B cell (primary cell): ENCODE measurements around the gene TMEM239. TPM values are rescaled to one million over a fixed set of nuclear protein-coding genes. Genes with fewer than 3 reads are reported as not detected.

Experiments used
- ATAC-seq: fragments of 200-7000 bp; cut with Tn5 transposase; one replicate; pipeline ENCODE4 v1.10.0; 2021; ENCODE audit warnings: low read depth, mild to moderate bottlenecking, moderate number of reproducible peaks, moderate library complexity
- CTCF ChIA-PET: fragments of 350-600 bp; sonication (Branson Sonifier 250); formaldehyde crosslinking; loops from one replicate; lab custom pipeline; 2021; ENCODE audit warnings: antibody characterized with exemption, inconsistent platforms; lab: Charles Lee
- POLR2A ChIA-PET: fragments of 350-600 bp; sonication (Branson Sonifier 250); formaldehyde crosslinking; loops from one replicate; lab custom pipeline; 2021; ENCODE audit warnings: antibody characterized with exemption; lab: Charles Lee
- DNase-seq: peaks from one replicate; pipeline ENCODE4 v3.0.0; 2013
- H2AFZ ChIP-seq: 2 replicates; pipeline ENCODE4 v1.6.1; 2012; ENCODE audit warnings: mild to moderate bottlenecking, low read depth, low read length; ENCODE audit not compliant: insufficient read depth, poor library complexity, severe bottlenecking
- H3K27ac ChIP-seq, 2 donors: 1 replicate in 1 of 2; 2 replicates in 1 of 2; pipeline ENCODE4 v1.5.1; 2012 to 2013; ENCODE audit warnings: low read length in 2 of 2, mild to moderate bottlenecking in 2 of 2, moderate library complexity in 1 of 2
- H3K27me3 ChIP-seq, 4 experiments: fragments of 200-600 bp in 1 of 4; sonication (generic) in 1 of 4; replicated peaks in 1 of 4; 1 replicate in 2 of 4; 2 replicates in 2 of 4; pipeline versions ENCODE4 v1.6.1 to v1.7.0; 2013 to 2016; ENCODE audit warnings: low read length in 3 of 4, mild to moderate bottlenecking in 2 of 4, mixed read lengths in 1 of 4, moderate library complexity in 1 of 4; ENCODE audit not compliant: insufficient read depth in 4 of 4, control insufficient read depth in 3 of 4; ENCODE audit errors: control extremely low read depth in 1 of 4
- H3K36me3 ChIP-seq, 2 experiments: replicated peaks in 1 of 2; 1 replicate in 1 of 2; 2 replicates in 1 of 2; pipeline versions ENCODE4 v1.6.1 to v1.7.1; 2013; ENCODE audit warnings: low read length in 1 of 2; ENCODE audit not compliant: insufficient read depth in 2 of 2, control insufficient read depth in 1 of 2; ENCODE audit errors: control extremely low read depth in 1 of 2, extremely low read depth in 1 of 2
- H3K4me1 ChIP-seq, 2 donors: fragments of 200-600 bp in 1 of 2; sonication (generic) in 1 of 2; 1 replicate in 1 of 2; 2 replicates in 1 of 2; pipeline versions ENCODE4 v1.5.1 to v1.6.1; 2013 to 2017; ENCODE audit warnings: low read length in 2 of 2; ENCODE audit not compliant: control insufficient read depth in 2 of 2, insufficient read depth in 2 of 2
- H3K4me2 ChIP-seq: replicated peaks from 2 replicates; pipeline ENCODE3; 2012; ENCODE audit warnings: mild to moderate bottlenecking, low read depth, low read length; ENCODE audit not compliant: poor library complexity, severe bottlenecking
- H3K4me3 ChIP-seq, 5 experiments: fragments of 200-600 bp in 1 of 5; sonication (generic) in 1 of 5; 1 replicate in 3 of 5; 2 replicates in 2 of 5; pipeline versions ENCODE4 v1.5.1 to v1.7.0; 2011 to 2016; ENCODE audit warnings: low read length in 4 of 5, mild to moderate bottlenecking in 4 of 5, low read depth in 2 of 5, control low read depth in 1 of 5, moderate library complexity in 1 of 5; ENCODE audit not compliant: insufficient read depth in 1 of 5; ENCODE audit errors: control extremely low read depth in 1 of 5, extremely low read depth in 1 of 5
- H3K79me2 ChIP-seq: fragments of 200-600 bp; sonication (generic); one replicate; pipeline ENCODE4 v1.6.0; 2016; ENCODE audit warnings: low read length; ENCODE audit not compliant: control insufficient read depth, insufficient read depth
- H3K9ac ChIP-seq: fragments of 200-600 bp; sonication (generic); 2 replicates; pipeline ENCODE4 v1.6.1; 2017; ENCODE audit warnings: mild to moderate bottlenecking, low read length, moderate library complexity
- H3K9me3 ChIP-seq, 3 donors: one replicate each; pipeline versions ENCODE4 v1.6.1 to v1.7.1; 2013; ENCODE audit warnings: low read length in 2 of 3; ENCODE audit not compliant: control insufficient read depth in 2 of 3, insufficient read depth in 1 of 3; ENCODE audit errors: control extremely low read depth in 1 of 3
- H4K20me1 ChIP-seq: 2 replicates; pipeline ENCODE4 v1.6.0; 2012; ENCODE audit warnings: mild to moderate bottlenecking, low read length; ENCODE audit not compliant: insufficient read depth, control insufficient read depth, poor library complexity, severe bottlenecking
- H3K27ac Mint-ChIP-seq: one replicate; pipeline ENCODE4 v1.8.0; 2021; ENCODE audit warnings: mixed read lengths
- H3K27me3 Mint-ChIP-seq: one replicate; pipeline ENCODE4 v1.8.0; 2021; ENCODE audit warnings: mixed read lengths
- H3K4me1 Mint-ChIP-seq: one replicate; pipeline ENCODE4 v1.8.0; 2021; ENCODE audit warnings: mixed read lengths
- H3K4me3 Mint-ChIP-seq: one replicate; pipeline ENCODE4 v1.8.0; 2021; ENCODE audit warnings: mixed read lengths
- H3K9me3 Mint-ChIP-seq: one replicate; pipeline ENCODE4 v1.8.0; 2022; ENCODE audit warnings: mixed read lengths; ENCODE audit not compliant: insufficient read depth
- EZH2 ChIP-seq: IDR thresholded peaks from 2 replicates; pipeline ENCODE4 v1.6.1; 2012; ENCODE audit warnings: borderline replicate concordance, low read depth, mild to moderate bottlenecking, moderate library complexity, low read length; ENCODE audit not compliant: insufficient read depth, poor library complexity, severe bottlenecking
- WGBS: methylation state at CpG from one replicate; pipeline ENCODE4 v1.1.5; 2013; ENCODE audit warnings: missing lambda C conversion rate; ENCODE audit not compliant: insufficient coverage; 5-methylcytosine and 5-hydroxymethylcytosine counted together
- intact Hi-C: fragments of 100-400 bp; cut with micrococcal nuclease; formaldehyde crosslinking; loops from one replicate; pipeline ENCODE4 v1.10.0; 2022
- polyA plus RNA-seq: library from polyadenylated mRNA; depleted of rRNA; stranded (reverse); fragments of >200 nt; gene quantifications from 2 replicates; pipeline ENCODE4 v1.2.3, GENCODE V29; 2012
- total RNA-seq, 2 donors: library from RNA; stranded (reverse); fragments of 120-200 nt in 1 of 2; gene quantifications; 1 replicate in 1 of 2; 2 replicates in 1 of 2; pipeline versions ENCODE4 v1.2.3 to v1.2.4, GENCODE V29; 2013 to 2022
- TF ChIP-seq, protein P1 (sequence below): fragments of 200-600 bp; IDR thresholded peaks from one replicate; pipeline ENCODE4 v1.8.0; 2022; ENCODE audit warnings: antibody characterized with exemption, mild to moderate bottlenecking

Gene TMEM239
- total and polyA plus RNA-seq, 2 donors (not counting 1 experiment from before 2014, with no cell fraction given), result not detected

DNA sequence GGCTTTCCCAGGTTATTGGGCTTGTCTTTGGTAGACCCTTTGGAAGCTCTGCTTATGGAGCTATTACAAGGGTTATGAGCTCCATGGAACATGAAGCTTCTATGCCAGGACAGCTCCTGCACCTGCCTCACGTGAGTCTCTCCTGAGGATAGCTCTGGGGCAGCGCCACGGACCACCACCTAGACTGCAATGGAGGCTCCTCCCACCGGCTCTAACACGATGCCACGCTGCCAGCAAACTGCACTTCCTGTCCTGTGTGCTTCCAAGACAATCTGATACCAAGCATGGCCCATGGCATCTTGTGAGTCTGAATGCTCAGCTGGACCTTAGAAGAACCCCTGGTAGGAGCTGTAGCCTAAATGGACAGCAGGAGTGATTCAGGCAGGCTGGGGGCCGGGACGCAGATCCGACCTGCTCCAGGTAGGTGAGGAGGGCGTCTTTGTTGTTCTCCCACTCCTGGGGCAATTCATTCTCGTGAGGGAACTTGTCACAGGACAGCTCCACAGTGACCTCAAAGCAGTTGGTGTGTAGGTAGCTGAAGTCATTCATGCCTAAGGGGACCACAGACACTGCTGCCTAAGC is 21.2 kb upstream of the TMEM239 start:
- Histone ChIP-seq H3K4me2 (no peak overlapping the region), H3K27ac (no peak overlapping the region), H3K9ac (no peak overlapping the region), H3K4me3 (no peak overlapping the region), H3K4me1 (peaks cover 9 to 14% of the 10 kb centered on the region in 2 donors), H3K79me2 (no peaks in the 10 kb centered on the region), H3K27me3 (peaks cover 0 to 30% (median 2%) of the 10 kb centered on the region in 4 experiments), H2AFZ (no peak overlapping the region), H3K36me3 (no peaks in the 10 kb centered on the region), H3K9me3 (peaks cover 0 to 6% (median 0%) of the 10 kb centered on the region in 3 donors), H4K20me1 (no peaks in the 10 kb centered on the region)
- DNase-seq (no peak), ATAC-seq (no peak)
- CTCF ChIA-PET, result interaction anchor here (0.7 kb wide), 1 partner anchor 11 kb away, joined by 3 read pairs; no protein-coding TSS in a partner anchor
- no peak overlapping the region for H3K4me3 Mint-ChIP-seq
- H3K27me3 Mint-ChIP-seq, result peaks cover 43% of the 10 kb centered on the region
- TF ChIP-seq EZH2, result no peak
- TF ChIP-seq, protein P1, sequence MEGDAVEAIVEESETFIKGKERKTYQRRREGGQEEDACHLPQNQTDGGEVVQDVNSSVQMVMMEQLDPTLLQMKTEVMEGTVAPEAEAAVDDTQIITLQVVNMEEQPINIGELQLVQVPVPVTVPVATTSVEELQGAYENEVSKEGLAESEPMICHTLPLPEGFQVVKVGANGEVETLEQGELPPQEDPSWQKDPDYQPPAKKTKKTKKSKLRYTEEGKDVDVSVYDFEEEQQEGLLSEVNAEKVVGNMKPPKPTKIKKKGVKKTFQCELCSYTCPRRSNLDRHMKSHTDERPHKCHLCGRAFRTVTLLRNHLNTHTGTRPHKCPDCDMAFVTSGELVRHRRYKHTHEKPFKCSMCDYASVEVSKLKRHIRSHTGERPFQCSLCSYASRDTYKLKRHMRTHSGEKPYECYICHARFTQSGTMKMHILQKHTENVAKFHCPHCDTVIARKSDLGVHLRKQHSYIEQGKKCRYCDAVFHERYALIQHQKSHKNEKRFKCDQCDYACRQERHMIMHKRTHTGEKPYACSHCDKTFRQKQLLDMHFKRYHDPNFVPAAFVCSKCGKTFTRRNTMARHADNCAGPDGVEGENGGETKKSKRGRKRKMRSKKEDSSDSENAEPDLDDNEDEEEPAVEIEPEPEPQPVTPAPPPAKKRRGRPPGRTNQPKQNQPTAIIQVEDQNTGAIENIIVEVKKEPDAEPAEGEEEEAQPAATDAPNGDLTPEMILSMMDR, result no peak
- H3K4me1 Mint-ChIP-seq, result peaks cover 18% of the 10 kb centered on the region
- no peaks in the 10 kb centered on the region for H3K9me3 Mint-ChIP-seq
- intact Hi-C loops, result no loop called here
- H3K27ac Mint-ChIP-seq, result no peak overlapping the region
- POLR2A ChIA-PET, result interaction anchor here (0.6 kb wide), 1 partner anchor 416 kb away, joined by 4 read pairs; no protein-coding TSS in a partner anchor
- 94% methylated on average over 11 of the region's 11 CpGs for WGBS

DNA sequence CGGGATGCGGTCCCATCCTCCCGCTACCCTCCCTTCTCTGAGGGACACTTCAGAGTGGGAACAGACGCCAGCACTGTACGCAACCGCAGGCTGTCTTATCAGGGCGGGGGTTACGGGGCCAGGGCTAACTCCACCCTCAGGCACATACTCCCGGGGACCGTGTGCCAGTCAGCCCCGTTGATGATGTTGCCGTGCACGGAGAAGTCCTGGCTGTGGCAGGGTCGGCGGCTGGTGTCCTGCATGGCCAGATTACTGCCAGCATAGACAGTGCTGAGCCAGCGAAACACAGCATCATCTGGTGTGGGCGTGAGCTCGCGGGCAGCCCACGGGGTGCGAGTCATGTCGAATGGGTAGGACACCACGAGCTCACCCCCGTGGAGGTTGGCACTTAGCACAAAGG is 20.7 kb upstream of the TMEM239 start:
- Histone ChIP-seq H3K36me3 (no peaks in the 10 kb centered on the region), H3K27ac (no peak overlapping the region), H3K79me2 (no peaks in the 10 kb centered on the region), H3K4me1 (peaks cover 12 to 17% of the 10 kb centered on the region in 2 donors), H3K9me3 (peaks cover 0 to 9% (median 0%) of the 10 kb centered on the region in 3 donors), H2AFZ (no peak overlapping the region), H4K20me1 (no peaks in the 10 kb centered on the region), H3K4me3 (no peak overlapping the region), H3K27me3 (peaks cover 0 to 33% (median 2%) of the 10 kb centered on the region in 4 experiments), H3K4me2 (no peak overlapping the region), H3K9ac (no peak overlapping the region)
- ChIA-PET CTCF (no interaction called here), POLR2A (no interaction called here)
- Mint-ChIP-seq H3K4me3 (no peak overlapping the region), H3K27me3 (peaks cover 41% of the 10 kb centered on the region), H3K9me3 (no peaks in the 10 kb centered on the region), H3K4me1 (peaks cover 20% of the 10 kb centered on the region), H3K27ac (no peak overlapping the region)
- TF ChIP-seq, protein P1, result no peak
- TF ChIP-seq EZH2, result no peak
- 95% methylated on average over 24 of the region's 24 CpGs for WGBS
- no peak for DNase-seq
- ATAC-seq, result no peak
- intact Hi-C loops, result no loop called here
